ENCODE results near the gene SNORC.

- TF ChIP-seq POLR2A (IDR thresholded peaks at IDR 0.05) (no peak), CTCF (IDR thresholded peaks at IDR 0.05) (no peak)
Observed at GRCh38 chr2:232852676-232853075, 17.4 kb upstream of the SNORC start.

All from body of pancreas (tissue), 4 donors.